Measurements from ENCODE around the gene PER2.

DNA sequence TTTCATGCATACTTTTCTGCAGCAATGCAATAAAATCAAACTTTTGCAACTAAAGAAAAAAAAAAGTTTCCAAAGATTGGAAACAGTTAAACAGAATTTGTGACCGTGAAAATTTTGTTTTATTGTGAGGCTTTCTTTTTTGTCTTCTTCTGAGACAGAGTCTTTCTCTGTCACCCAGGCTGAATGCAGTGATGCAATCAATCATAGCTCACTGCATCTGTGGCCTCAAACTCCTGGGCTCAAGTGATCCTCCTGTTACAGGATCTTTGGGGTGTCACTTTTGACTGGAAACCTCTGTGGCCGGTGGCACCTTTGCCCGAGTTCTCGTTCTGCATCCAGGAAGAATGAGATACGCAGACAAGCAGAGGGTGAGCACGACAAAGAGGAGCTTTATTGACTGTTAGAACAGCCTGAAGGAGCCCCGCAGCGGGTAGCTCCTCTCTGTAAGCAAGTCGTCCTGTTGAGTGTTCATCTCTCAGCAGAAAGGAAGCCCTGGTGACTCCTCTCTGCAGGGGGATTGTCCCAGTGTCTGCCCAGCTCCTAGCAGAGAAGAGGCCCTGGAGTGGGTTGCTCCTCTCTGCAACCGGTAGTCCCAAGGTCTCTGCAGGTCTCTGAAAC is 68.0 kb downstream of the PER2 start:
- TF ChIP-seq RELA (CRISPR knock-in tag; IDR thresholded peaks at IDR 0.05) (no peak), SRSF4 (IDR thresholded peaks at IDR 0.05; ENCODE audit: low read depth, low read length, poor library complexity, severe bottlenecking) (no peak), JARID2 (CRISPR knock-in tag; IDR thresholded peaks at IDR 0.05; ENCODE audit: insufficient replicate concordance) (no peak), ZBTB7A (CRISPR knock-in tag; IDR thresholded peaks at IDR 0.05) (no peak), HIVEP1 (CRISPR knock-in tag; IDR thresholded peaks at IDR 0.05) (no peak), MEF2D (CRISPR knock-in tag; IDR thresholded peaks at IDR 0.05) (no peak), PCBP1 (IDR thresholded peaks at IDR 0.05; ENCODE audit: borderline replicate concordance, low read depth, low read length) (no peak)
